K562 (cell line): ENCODE data around the gene ZIC2. TPM values are rescaled to one million over a fixed set of nuclear protein-coding genes. Genes with fewer than 3 reads are reported as not detected.

ENCODE experiments used
- CBFB ChIP-seq: sonication (generic); formaldehyde crosslinking; IDR thresholded peaks from 2 replicates; pipeline ENCODE4 v1.4.0; 2020; ENCODE audit warnings: mild to moderate bottlenecking, missing genetic modification reagents
- EGR1 ChIP-seq: fragments of 450-650 bp; conservative IDR thresholded peaks from 2 replicates; pipeline ENCODE4 v1.6.1; 2017; ENCODE audit warnings: mild to moderate bottlenecking
- FOSL1 ChIP-seq: fragments of 200-800 bp; sonication (Bioruptor generic); conservative IDR thresholded peaks from 2 replicates; pipeline ENCODE4 v1.6.1; 2016; ENCODE audit warnings: missing genetic modification characterization, missing compliant biosample characterization
- GABPA ChIP-seq: fragments of 200-800 bp; sonication (Bioruptor generic); conservative IDR thresholded peaks from 2 replicates; pipeline ENCODE4 v1.6.1; 2016; ENCODE audit warnings: low read depth, missing genetic modification characterization, missing compliant biosample characterization
- MTA2 ChIP-seq: fragments of 450-650 bp; IDR thresholded peaks from 2 replicates; pipeline ENCODE4 v1.6.1; 2016; ENCODE audit warnings: low read depth
- NELFE ChIP-seq: IDR thresholded peaks from 2 replicates; pipeline ENCODE4 v1.6.1; 2011; ENCODE audit warnings: mild to moderate bottlenecking; ENCODE audit not compliant: insufficient read depth, insufficient read length
- NFIC ChIP-seq: fragments of 450-650 bp; IDR thresholded peaks from 2 replicates; pipeline ENCODE4 v1.6.1; 2017; ENCODE audit warnings: mild to moderate bottlenecking, inconsistent platforms
- PATZ1 ChIP-seq: fragments of 250-450 bp; sonication (Bioruptor Pico); IDR thresholded peaks from 2 replicates; pipeline ENCODE4 v1.5.0; 2020; ENCODE audit warnings: mild to moderate bottlenecking, borderline replicate concordance
- RFX5 ChIP-seq: IDR thresholded peaks from 2 replicates; pipeline ENCODE4 v1.6.1; 2011; ENCODE audit warnings: low read depth, mild to moderate bottlenecking, improper control_type of control experiment, low read length
- SLC30A9 ChIP-seq: fragments of 250-450 bp; sonication (Bioruptor Pico); IDR thresholded peaks from 2 replicates; pipeline ENCODE4 v1.8.0; 2022; ENCODE audit warnings: mild to moderate bottlenecking, moderate library complexity
- UBTF ChIP-seq, 2 experiments: IDR thresholded peaks; 2 replicates each; pipeline ENCODE4 v1.6.1; 2012; ENCODE audit warnings: improper control_type of control experiment in 2 of 2, low read depth in 2 of 2, low read length in 2 of 2, borderline replicate concordance in 1 of 2
- ZNF232 ChIP-seq: sonication (generic); formaldehyde crosslinking; IDR thresholded peaks from 2 replicates; pipeline ENCODE4 v1.8.0; 2022; ENCODE audit warnings: mild to moderate bottlenecking, missing genetic modification reagents
- ZNF239 ChIP-seq: fragments of 250-450 bp; sonication (Bioruptor Pico); IDR thresholded peaks from 2 replicates; pipeline ENCODE4 v1.4.0; 2020; ENCODE audit warnings: mild to moderate bottlenecking
- ZNF263 ChIP-seq: sonication (generic); formaldehyde crosslinking; IDR thresholded peaks from 2 replicates; pipeline ENCODE4 v1.8.0; 2022; ENCODE audit warnings: mild to moderate bottlenecking, missing genetic modification reagents, borderline replicate concordance
- ZNF277 ChIP-seq: fragments of 250-450 bp; sonication (Bioruptor Pico); IDR thresholded peaks from 2 replicates; pipeline ENCODE4 v1.8.0; 2022; ENCODE audit warnings: inconsistent platforms, mild to moderate bottlenecking, moderate library complexity, borderline replicate concordance
- polyA plus RNA-seq, 8 experiments: library from polyadenylated mRNA; depleted of rRNA in 4 of 8; stranded (reverse) in 5 of 8; unstranded in 3 of 8; fragments of >200 nt; fragmentation: Nextera tagmentation in 2 of 8; fragmentation: Illumina TruSeq in 1 of 8; extraction: Ambion mirVana in 2 of 8; extraction: Trizol in 1 of 8; gene quantifications; 2 replicates each; pipeline versions ENCODE4 v1.2.1 to v1.2.3, GENCODE V29; 2011 to 2014; ENCODE audit warnings: inconsistent platforms in 1 of 8, missing spikeins in 1 of 8
- total RNA-seq, 7 experiments: library from RNA; depleted of rRNA in 6 of 7; stranded (reverse); fragments of >200 nt in 6 of 7; fragmentation: Illumina TruSeq in 2 of 7; extraction: Trizol in 2 of 7; gene quantifications; 2 replicates each; pipeline versions ENCODE4 v1.2.1 to v1.2.3, GENCODE V29; 2011 to 2021; ENCODE audit warnings: low replicate concordance in 1 of 7

Gene ZIC2
- total and polyA plus RNA-seq, 9 of the 15 experiments (the other 6 are each of a cell fraction or from before 2014, with no cell fraction given): 1.8 to 18.0 (median 4.5) TPM

- TF ChIP-seq UBTF (IDR thresholded peaks at IDR 0.05; ENCODE audit: borderline replicate concordance in 1 of 2, low read depth in 2 of 2, low read length in 2 of 2) (peak; percentile 10; a peak in 2 of 4 replicates), RFX5 (no peak), EGR1 (peak; percentile 61; the same call in 1 of the 2 replicates), NELFE (no peak), MTA2 (no peak), CBFB (CRISPR knock-in tag) (no peak), GABPA (tag) (0 out of 2 replicates have a peak, but pooled peaks have one; percentile 3), ZNF232 (CRISPR knock-in tag) (no peak), ZNF239 (no peak), ZNF277 (CRISPR knock-in tag) (no peak), ZNF263 (CRISPR knock-in tag) (peak; percentile 91), PATZ1 (CRISPR knock-in tag) (no peak), FOSL1 (tag) (no peak), SLC30A9 (CRISPR knock-in tag) (no peak), NFIC (no peak)
- TF ChIP-seq, all 486 proteins: peak for 6
These were observed at the start of gene ZIC2 (continued) for GRCh38 chr13:99981735-99982035.
